HG03159 (cell line): ENCODE data around the gene ENPEP.
"Not testable (repeated sequence)": the region's sequence is repeated elsewhere in the genome, so short reads cannot be mapped to it uniquely, and the experiment has no call there.

Experiments
- ATAC-seq: cut with Tn5 transposase; IDR thresholded peaks from one replicate; pipeline ENCODE4 v1.9.1; 2021; ENCODE audit warnings: mild to moderate bottlenecking, moderate library complexity; ENCODE audit not compliant: unreplicated experiment

Gene ENPEP

DNA sequence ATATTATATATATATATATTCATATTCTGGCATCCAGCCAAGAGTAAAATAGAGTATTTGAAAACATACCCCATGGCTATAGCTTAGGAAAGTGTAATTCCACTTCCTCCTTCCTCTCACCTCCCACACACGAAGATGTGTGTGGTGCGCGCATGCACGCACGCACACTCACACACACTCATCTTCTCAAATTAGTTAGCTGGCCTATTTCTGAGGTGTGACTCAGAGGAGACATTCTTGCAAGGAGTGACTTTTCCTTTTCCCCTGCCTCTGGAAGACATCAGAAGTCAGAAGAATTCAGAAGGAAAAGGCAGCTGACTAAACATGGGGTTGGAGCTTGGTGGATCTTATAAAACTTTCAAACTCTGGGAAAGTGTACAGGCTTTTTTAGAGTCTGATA lies 8.8 kb downstream of the ENPEP start:
- no peak for ATAC-seq

- ATAC-seq = no peak
Measured at GRCh38 chr4:110485452-110485851, 9.5 kb downstream of the ENPEP start.

GRCh38 chr4:110486256-110486655 lies 10.3 kb downstream of the ENPEP start:
- ATAC-seq = no peak

DNA sequence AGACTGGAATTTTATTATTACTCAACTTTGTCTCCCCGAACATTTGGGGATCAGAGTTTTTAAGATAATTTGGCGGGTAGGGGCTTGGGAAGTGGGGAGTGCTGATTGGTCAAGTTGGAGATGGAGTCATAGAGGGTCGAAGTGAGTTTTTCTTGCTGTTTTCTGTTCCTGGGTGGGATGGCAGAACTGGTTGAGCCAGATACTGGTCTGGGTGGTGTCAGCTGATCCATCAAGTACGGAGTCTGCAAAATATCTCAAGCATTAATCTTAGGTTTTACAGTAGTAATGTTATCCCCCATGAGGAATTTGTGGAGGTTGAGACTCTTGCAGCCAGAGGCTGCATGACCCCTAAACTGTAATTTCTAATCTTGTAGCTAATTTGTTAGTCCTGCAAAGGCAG lies 10.9 kb downstream of the ENPEP start:
- not testable (repeated sequence) for ATAC-seq

GRCh38 chr4:110487873-110488272 lies 11.9 kb downstream of the ENPEP start:
- ATAC-seq = no peak

DNA sequence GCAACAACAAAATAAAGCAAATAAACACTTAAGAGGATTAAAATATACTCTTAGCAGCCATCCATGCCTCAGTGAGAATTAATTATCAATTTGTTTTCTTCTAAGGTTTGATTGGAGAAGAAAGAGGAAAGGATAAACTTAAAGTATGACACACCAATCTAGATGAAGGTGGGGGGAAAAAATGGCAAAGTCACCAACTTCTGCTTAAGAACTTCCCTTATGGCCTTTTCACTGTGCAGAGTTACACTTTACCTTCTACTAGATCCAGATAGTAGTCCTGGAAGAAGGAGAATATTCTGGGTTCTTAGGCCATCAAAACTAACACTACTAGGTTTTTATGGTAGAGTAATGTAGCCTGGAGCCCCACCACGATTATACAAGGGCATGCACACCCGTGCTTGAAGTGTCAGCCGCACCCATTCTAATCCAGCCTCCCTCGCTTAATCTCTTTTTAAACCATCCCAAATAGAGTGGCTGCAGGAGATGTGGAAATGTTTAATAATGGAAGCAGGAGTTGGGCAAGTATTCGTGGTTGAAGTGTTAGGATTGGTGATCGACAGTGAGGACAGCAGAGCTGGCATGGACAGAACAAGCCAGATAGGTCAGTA lies 14.1 kb downstream of the ENPEP start:
- ATAC-seq = no peak

- ATAC-seq = peak; percentile 56
Measured at GRCh38 chr4:110492522-110492921, 16.6 kb downstream of the ENPEP start.

GRCh38 chr4:110493520-110493919 lies 17.6 kb downstream of the ENPEP start:
- no peak for ATAC-seq

- no peak for ATAC-seq
Measured at GRCh38 chr4:110498420-110498819, 22.5 kb downstream of the ENPEP start.

- ATAC-seq = no peak
Measured at GRCh38 chr4:110499126-110499525, 23.2 kb downstream of the ENPEP start.

DNA sequence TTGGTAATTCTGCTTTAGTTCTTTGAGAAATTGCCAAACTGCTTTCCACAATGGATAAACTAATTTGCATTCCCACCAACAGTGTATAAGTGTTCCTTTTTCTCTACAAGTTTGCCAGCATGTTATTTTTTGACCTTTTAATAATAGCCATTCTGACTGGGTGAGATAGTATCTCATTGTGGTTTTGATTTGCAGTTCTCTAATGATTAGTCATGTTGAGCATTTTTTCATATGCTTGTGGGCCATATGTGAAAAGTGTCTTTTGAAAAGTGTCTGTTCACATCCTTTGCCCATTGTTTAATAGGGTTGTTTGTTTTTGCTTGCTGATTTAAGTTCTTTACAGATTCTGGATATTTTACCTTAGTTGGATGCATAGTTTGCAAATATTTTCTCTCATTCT lies 25.9 kb downstream of the ENPEP start:
- ATAC-seq = no peak

DNA sequence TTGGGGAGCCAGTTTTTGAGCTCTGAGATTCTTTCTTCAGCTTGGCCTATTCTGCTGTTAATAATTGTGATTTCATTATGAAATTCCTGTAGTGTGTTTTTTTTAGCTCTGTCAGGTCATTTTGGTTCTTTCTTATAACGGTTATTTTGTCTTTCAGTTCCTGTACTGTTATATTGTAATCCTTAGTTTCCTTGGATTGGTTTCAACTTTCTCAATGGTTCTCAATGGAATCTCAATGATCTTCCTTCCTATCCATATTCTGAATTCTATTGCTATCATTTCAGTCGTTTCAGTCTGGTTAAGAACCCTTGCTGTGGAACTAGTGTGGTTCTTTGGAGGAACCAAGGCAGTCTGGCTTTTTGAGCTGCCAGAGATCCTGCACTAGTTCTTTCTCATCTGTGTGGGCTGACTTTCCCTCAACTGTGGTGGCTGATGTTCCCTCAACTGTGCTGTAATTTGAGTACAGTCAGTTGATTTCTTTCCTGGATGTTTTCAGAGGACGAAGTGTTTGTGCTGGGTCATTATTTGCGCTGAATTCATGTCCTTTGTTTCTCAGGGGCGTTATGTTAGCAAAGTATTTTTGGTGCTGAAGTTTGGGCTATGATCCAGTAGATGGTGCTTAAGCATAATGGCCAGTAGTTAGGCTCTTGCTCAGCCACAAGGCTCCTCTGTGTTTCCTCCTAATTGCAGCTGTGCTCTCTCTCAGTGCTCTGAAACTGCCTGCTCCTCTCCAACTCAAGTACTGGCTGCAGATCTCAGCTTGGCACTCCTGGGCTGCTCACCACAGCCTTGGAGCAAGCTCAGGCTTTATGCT lies 27.5 kb downstream of the ENPEP start:
- no peak for ATAC-seq

GRCh38 chr4:110504084-110504435 lies 28.1 kb downstream of the ENPEP start:
- ATAC-seq = no peak

GRCh38 chr4:110505440-110505839 lies 29.5 kb downstream of the ENPEP start:
- no peak for ATAC-seq

DNA sequence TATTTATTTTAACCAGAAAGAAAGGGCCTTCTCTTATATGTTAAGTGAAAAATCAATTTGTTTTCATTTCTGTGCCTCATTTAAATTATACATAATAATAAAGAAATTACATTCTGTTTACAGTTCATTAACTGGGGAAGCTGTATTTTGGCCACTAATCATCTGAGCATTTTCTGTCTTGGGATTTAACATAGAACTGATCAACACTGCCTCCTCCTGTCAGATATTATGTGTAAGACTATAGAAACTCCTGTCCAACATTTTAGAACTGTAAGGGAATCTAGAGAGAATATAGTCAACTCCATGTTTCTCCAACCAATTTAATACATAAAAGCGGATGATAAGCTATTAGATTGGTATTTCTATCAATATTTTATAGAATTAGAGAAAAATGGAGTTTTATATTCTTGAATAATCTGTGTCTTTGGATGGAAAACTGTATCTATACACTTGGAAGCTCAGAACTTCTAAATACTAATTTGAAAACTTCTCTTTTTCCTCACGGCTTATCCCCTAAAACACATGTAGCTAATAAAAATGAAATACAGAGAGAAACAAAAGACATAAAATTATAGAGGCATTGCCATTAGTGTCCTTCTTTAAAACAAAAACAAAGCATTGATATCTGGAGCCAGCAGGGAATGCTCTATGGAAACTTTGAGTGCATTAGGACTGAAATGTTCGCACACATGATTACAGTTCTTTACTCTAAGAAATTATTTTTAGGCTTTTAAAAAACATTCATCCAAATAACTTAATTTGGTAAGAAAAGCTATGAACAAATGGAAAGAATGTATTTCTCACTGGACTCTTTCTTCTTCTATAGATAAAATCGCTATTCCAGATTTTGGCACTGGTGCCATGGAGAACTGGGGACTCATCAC lies 33.1 kb downstream of the ENPEP start:
- ATAC-seq = no peak

DNA sequence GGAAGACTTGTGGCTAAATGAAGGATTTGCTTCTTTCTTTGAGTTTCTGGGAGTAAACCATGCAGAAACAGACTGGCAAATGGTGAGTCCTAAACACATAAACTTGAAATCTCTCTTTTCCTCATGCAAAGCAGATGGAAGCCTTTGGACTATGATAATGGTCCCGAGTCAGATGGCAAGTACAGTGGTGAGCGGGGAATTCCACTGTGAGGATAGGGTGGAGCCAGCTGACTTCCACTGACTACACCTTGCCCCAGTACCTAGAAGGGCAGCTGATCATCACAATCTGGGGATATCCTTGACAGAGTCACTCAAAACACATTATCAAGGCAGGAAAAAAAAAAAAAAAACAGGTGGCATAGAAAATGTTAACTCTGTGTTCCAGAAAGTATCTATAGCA lies 34.3 kb downstream of the ENPEP start:
- no peak for ATAC-seq

- ATAC-seq = peak; percentile 58
Measured at GRCh38 chr4:110510955-110511544, 35.1 kb downstream of the ENPEP start.

DNA sequence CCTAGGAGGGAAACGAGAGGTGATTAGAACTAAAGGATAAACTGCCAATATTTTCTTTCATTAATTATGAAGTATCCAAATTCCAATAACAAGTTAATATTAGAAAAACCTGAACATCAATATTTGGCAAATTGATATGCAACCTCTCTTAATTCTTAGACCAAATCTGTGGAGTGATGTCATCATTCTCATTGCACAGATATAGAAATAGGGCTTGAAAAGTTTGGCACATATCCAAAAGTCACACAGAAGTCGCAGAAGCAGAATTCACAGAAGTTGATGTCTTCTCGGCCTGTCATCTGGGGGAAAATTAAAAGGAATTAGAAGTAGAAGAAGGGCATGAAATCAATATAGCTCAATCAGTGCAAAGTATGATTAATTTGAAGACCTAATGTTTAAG lies 36.9 kb downstream of the ENPEP start:
- ATAC-seq = no peak

- ATAC-seq = no peak
Measured at GRCh38 chr4:110514889-110515479, 39.0 kb downstream of the ENPEP start.

DNA sequence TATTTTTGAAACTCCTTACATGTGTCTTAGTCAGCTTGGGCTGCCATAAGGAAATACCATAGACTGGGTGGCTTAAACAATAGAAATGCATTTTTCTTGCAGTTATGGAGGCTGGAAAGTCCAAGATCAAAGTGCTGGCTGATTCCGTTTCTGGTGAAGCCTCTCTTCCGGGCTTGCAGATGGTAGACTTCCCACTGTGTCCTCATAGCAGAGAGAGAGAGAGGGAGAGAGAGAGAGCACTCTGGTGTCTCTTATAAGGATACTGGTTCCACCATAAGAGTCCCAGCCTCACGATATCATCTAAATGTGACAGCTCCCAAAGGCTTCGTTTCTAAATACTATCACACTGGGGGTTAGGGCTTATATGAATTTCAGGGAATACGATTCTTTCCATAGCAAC lies 39.7 kb downstream of the ENPEP start:
- ATAC-seq = no peak
